PC-9 (cell line): ENCODE data around the gene LPCAT1. TPM values are rescaled to one million over a fixed set of nuclear protein-coding genes. Genes with fewer than 3 reads are reported as not detected.

Source experiments
- BruUV-seq: library from RNA; stranded (reverse); fragments of 400-500 nt; replicated peaks from 2 replicates; lab custom pipeline; 2021; lab: Mats Ljungman, UMichigan
- CTCF ChIA-PET: fragments of 300-600 bp; sonication (Branson Sonifier 250); formaldehyde crosslinking; loops from one replicate; lab custom pipeline; 2022; ENCODE audit warnings: antibody characterized with exemption; lab: Charles Lee
- POLR2A ChIA-PET: fragments of 300-600 bp; sonication (Branson Sonifier 250); formaldehyde crosslinking; loops from one replicate; lab custom pipeline; 2022; ENCODE audit warnings: antibody characterized with exemption; ENCODE audit not compliant: unreplicated experiment; lab: Charles Lee
- DNase-seq, 2 experiments: peaks; one replicate each; pipeline versions ENCODE4 v3.0.0 to v3.0.0-alpha.2; 2015 to 2022; ENCODE audit warnings: mixed read lengths in 1 of 2
- H2AFZ ChIP-seq: fragments of 200-600 bp; sonication (generic); 2 replicates; pipeline ENCODE4 v1.8.1; 2017; ENCODE audit warnings: antibody characterized with exemption
- H3F3A ChIP-seq: fragments of 200-600 bp; sonication (generic); 2 replicates; pipeline ENCODE4 v1.8.1; 2017; ENCODE audit warnings: antibody characterized with exemption, mild to moderate bottlenecking, low read depth; ENCODE audit not compliant: insufficient read depth
- H3K27ac ChIP-seq: fragments of 200-600 bp; sonication (generic); 2 replicates; pipeline ENCODE4 v1.6.1; 2016; ENCODE audit warnings: mixed run types
- H3K27me3 ChIP-seq: fragments of 200-600 bp; sonication (generic); 2 replicates; pipeline ENCODE4 v1.6.1; 2016; ENCODE audit warnings: low read depth, mixed run types; ENCODE audit not compliant: insufficient read depth
- H3K36me3 ChIP-seq: fragments of 200-600 bp; sonication (generic); 2 replicates; pipeline ENCODE4 v1.6.1; 2016; ENCODE audit warnings: low read depth, mixed run types
- H3K4me1 ChIP-seq: fragments of 200-600 bp; sonication (generic); replicated peaks from 2 replicates; pipeline ENCODE4 v1.6.1; 2016; ENCODE audit warnings: mixed run types; ENCODE audit not compliant: insufficient read depth
- H3K4me2 ChIP-seq: fragments of 200-600 bp; sonication (generic); 2 replicates; pipeline ENCODE4 v1.6.1; 2017; ENCODE audit warnings: mixed run types
- H3K4me3 ChIP-seq: fragments of 200-600 bp; sonication (generic); 2 replicates; pipeline ENCODE4 v1.6.1; 2016; ENCODE audit warnings: mixed run types
- H3K79me2 ChIP-seq: fragments of 200-600 bp; sonication (generic); 2 replicates; pipeline ENCODE4 v1.6.1; 2017; ENCODE audit warnings: low read depth, mixed run types
- H3K9me2 ChIP-seq: fragments of 200-600 bp; sonication (generic); 2 replicates; pipeline ENCODE4 v1.8.1; 2017; ENCODE audit warnings: mild to moderate bottlenecking; ENCODE audit not compliant: insufficient read depth
- H3K9me3 ChIP-seq: fragments of 200-600 bp; sonication (generic); 2 replicates; pipeline ENCODE4 v1.8.1; 2016; ENCODE audit warnings: low read depth; ENCODE audit not compliant: insufficient read depth
- H4K20me1 ChIP-seq: fragments of 200-600 bp; sonication (generic); 2 replicates; pipeline ENCODE4 v1.8.1; 2017; ENCODE audit not compliant: insufficient read depth
- EZH2 ChIP-seq: fragments of 200-600 bp; sonication (generic); IDR thresholded peaks from 2 replicates; pipeline ENCODE4 v1.8.0; 2017; ENCODE audit warnings: antibody characterized with exemption, low read depth
- intact Hi-C: fragments of 100-400 bp; cut with micrococcal nuclease; formaldehyde crosslinking; loops from one replicate; pipeline ENCODE4 v1.10.0; 2022; ENCODE audit not compliant: unreplicated experiment
- total RNA-seq: library from RNA; stranded (reverse); gene quantifications from 2 replicates; pipeline ENCODE4 v1.2.3, GENCODE V29; 2021
- TF ChIP-seq, protein P1 (sequence below): fragments of 200-600 bp; sonication (generic); conservative IDR thresholded peaks from 2 replicates; pipeline ENCODE4 v1.6.1; 2017; ENCODE audit warnings: mixed run types, antibody characterized with exemption, mild to moderate bottlenecking, moderate library complexity

The LPCAT1 gene
- total RNA-seq, 1 experiment from 2014 or later = 96.1 TPM

DNA sequence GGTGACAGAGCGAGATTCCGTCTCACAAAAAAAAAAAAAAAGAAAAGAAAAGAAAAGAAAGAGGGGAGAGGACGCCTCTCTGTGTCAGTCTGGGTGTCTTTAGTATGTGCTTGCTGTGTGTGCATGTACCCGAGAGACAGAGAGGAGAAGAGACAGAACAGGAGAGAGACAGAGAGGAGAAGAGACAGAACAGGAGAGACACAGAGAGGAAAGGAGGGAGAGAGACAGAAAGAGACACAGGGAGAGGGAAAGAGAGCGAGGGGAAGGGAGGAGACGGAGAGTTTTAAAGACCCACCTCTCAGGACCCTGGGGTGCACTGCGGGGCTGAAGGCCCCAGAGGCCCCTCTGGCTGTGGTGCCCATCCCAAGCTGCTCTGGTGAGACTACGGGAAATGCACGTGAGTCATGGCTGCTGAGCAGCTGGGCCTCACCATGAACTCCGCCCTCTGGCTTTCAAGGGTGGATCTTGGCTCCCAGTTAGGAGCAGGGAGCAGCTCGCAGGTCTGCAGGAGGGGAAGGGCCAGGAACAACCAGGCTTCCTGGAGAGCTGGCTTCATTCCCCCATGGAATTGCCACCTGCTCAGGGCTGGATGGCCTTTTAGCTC, 86.4 kb downstream of the LPCAT1 start:
- Histone ChIP-seq H3K9me2 (no peaks in the 10 kb centered on the region), H3K79me2 (no peaks in the 10 kb centered on the region), H3K4me2 (no peak overlapping the region), H3K36me3 (no peaks in the 10 kb centered on the region), H3K9me3 (no peaks in the 10 kb centered on the region; the same call in 1 of the 2 replicates), H3K4me3 (no peak overlapping the region), H4K20me1 (no peaks in the 10 kb centered on the region), H2AFZ (no peak overlapping the region), H3F3A (no peaks in the 10 kb centered on the region), H3K27me3 (peaks cover 97% of the 10 kb centered on the region), H3K27ac (no peak overlapping the region), H3K4me1 (no peaks in the 10 kb centered on the region)
- no peak for TF ChIP-seq EZH2
- TF ChIP-seq, protein P1, sequence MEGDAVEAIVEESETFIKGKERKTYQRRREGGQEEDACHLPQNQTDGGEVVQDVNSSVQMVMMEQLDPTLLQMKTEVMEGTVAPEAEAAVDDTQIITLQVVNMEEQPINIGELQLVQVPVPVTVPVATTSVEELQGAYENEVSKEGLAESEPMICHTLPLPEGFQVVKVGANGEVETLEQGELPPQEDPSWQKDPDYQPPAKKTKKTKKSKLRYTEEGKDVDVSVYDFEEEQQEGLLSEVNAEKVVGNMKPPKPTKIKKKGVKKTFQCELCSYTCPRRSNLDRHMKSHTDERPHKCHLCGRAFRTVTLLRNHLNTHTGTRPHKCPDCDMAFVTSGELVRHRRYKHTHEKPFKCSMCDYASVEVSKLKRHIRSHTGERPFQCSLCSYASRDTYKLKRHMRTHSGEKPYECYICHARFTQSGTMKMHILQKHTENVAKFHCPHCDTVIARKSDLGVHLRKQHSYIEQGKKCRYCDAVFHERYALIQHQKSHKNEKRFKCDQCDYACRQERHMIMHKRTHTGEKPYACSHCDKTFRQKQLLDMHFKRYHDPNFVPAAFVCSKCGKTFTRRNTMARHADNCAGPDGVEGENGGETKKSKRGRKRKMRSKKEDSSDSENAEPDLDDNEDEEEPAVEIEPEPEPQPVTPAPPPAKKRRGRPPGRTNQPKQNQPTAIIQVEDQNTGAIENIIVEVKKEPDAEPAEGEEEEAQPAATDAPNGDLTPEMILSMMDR = no peak
- no TSS peak for BruUV-seq
- peak in 1 of 2 experiments; percentile 58 for DNase-seq
- CTCF ChIA-PET = interaction anchor here (0.5 kb wide), 1 partner anchor 208 kb away, joined by 3 read pairs; no protein-coding TSS in a partner anchor
- POLR2A ChIA-PET = no interaction called here
- intact Hi-C loops = loop anchor here (2.0 kb wide), 1 partner anchor 51 kb away; no protein-coding TSS in a partner anchor

DNA sequence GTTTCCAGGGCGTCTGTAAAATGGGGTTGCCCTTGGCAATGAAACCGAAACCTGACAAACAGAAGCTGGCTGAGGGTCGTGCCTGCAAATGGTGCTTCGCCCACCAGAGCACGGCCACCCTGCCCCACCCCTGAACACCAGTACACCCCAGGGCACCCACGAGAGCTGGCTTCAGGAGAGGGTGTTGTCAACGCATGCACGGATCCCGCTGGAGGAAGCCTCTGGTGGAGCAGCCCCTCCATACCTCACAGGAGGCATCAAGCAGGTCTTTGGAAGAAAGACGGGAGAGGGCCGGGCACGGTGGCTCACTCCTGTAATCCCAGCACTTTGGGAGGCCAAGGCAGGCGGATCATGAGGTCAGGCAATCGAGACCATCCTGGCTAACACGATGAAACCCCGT, 87.1 kb downstream of the LPCAT1 start:
- intact Hi-C loops = loop anchor here (2.0 kb wide), 1 partner anchor 50 kb away; no protein-coding TSS in a partner anchor
- ChIA-PET POLR2A (no interaction called here), CTCF (no interaction called here)

DNA sequence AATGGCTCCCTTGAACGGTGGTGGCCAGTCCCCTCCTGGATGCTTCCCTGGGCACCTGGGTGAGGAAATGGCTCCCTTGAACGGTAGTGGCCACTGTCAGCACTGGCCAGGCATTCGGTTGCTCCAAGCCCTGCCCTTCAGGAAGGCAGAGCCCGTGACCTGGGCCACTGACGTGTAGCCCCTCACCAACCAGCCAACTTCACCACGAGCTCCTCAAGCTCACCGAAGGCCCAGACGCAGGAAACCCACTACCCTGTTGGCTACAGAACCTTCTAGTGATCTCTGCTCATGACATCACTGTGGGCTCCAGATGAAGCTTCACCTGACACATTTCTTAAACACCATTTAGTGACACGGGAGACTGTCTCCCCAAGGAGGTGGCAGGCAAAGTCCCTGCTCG, 87.7 kb downstream of the LPCAT1 start:
- POLR2A ChIA-PET = no interaction called here
- Histone ChIP-seq H3K4me2 (no peak overlapping the region), H3K27ac (no peak overlapping the region), H3K79me2 (no peaks in the 10 kb centered on the region), H2AFZ (no peak overlapping the region), H3K36me3 (no peaks in the 10 kb centered on the region), H3K9me3 (no peaks in the 10 kb centered on the region; the same call in 1 of the 2 replicates), H3K4me1 (no peaks in the 10 kb centered on the region), H4K20me1 (no peaks in the 10 kb centered on the region), H3K4me3 (no peak overlapping the region), H3F3A (no peaks in the 10 kb centered on the region), H3K27me3 (peaks cover 97% of the 10 kb centered on the region), H3K9me2 (no peaks in the 10 kb centered on the region)
- CTCF ChIA-PET = no interaction called here
- TF ChIP-seq, protein P1 = no peak
- no peak for TF ChIP-seq EZH2
- intact Hi-C loops = loop anchor here (2.0 kb wide), 1 partner anchor 49 kb away; no protein-coding TSS in a partner anchor
- no peak for DNase-seq
- BruUV-seq = no TSS peak

More for the DNA sequence above, 87.1 kb downstream of the LPCAT1 start:
- Histone ChIP-seq H3K4me1 (no peaks in the 10 kb centered on the region), H3K9me2 (no peaks in the 10 kb centered on the region), H3K4me3 (no peak overlapping the region), H2AFZ (no peak overlapping the region), H3K4me2 (no peak overlapping the region), H3F3A (no peaks in the 10 kb centered on the region), H3K36me3 (no peaks in the 10 kb centered on the region), H3K27me3 (peaks cover 97% of the 10 kb centered on the region), H4K20me1 (no peaks in the 10 kb centered on the region), H3K9me3 (no peaks in the 10 kb centered on the region; the same call in 1 of the 2 replicates), H3K79me2 (no peaks in the 10 kb centered on the region), H3K27ac (no peak overlapping the region)
- no TSS peak for BruUV-seq
- TF ChIP-seq, protein P1 = no peak
- TF ChIP-seq EZH2 = no peak
- no peak for DNase-seq
